Smooth muscle cell (in vitro differentiated cells): ENCODE measurements around the gene TRIO. TPM values are rescaled to one million over a fixed set of nuclear protein-coding genes. Genes with fewer than 3 reads are reported as not detected.

Experiments used
- DNase-seq: peaks from one replicate; lab custom pipeline; 2025; ENCODE audit not compliant: unreplicated experiment; lab: John Stamatoyannopoulos, UW
- H2AFZ ChIP-seq: fragments of 200-600 bp; sonication (generic); 2 replicates; pipeline ENCODE4 v1.6.0; 2016; ENCODE audit warnings: antibody characterized with exemption, low read depth, mild to moderate bottlenecking
- H3F3A ChIP-seq: fragments of 200-600 bp; sonication (generic); 2 replicates; pipeline ENCODE4 v1.6.0; 2017; ENCODE audit warnings: antibody characterized with exemption, low read depth
- H3K27ac ChIP-seq: fragments of 200-600 bp; sonication (generic); 2 replicates; pipeline ENCODE4 v1.5.1; 2016; ENCODE audit warnings: low read depth, mild to moderate bottlenecking
- H3K27me3 ChIP-seq: fragments of 200-600 bp; sonication (generic); 2 replicates; pipeline ENCODE4 v1.6.1; 2016; ENCODE audit warnings: low read depth, mild to moderate bottlenecking
- H3K36me3 ChIP-seq: fragments of 200-600 bp; sonication (generic); 2 replicates; pipeline ENCODE4 v1.5.1; 2016; ENCODE audit warnings: low read depth
- H3K4me1 ChIP-seq: fragments of 200-600 bp; sonication (generic); 2 replicates; pipeline ENCODE4 v1.5.1; 2016; ENCODE audit warnings: low read depth
- H3K4me2 ChIP-seq: fragments of 200-600 bp; sonication (generic); 2 replicates; pipeline ENCODE4 v1.6.0; 2016; ENCODE audit warnings: mild to moderate bottlenecking
- H3K4me3 ChIP-seq: fragments of 200-600 bp; sonication (generic); 2 replicates; pipeline ENCODE4 v1.5.1; 2016; ENCODE audit warnings: mild to moderate bottlenecking
- H3K79me2 ChIP-seq: fragments of 200-600 bp; sonication (generic); 2 replicates; pipeline ENCODE4 v1.6.0; 2016; ENCODE audit warnings: low read depth, mild to moderate bottlenecking
- H3K9ac ChIP-seq: fragments of 200-600 bp; sonication (generic); 2 replicates; pipeline ENCODE4 v1.6.0; 2016; ENCODE audit warnings: low read depth
- H3K9me3 ChIP-seq: fragments of 200-600 bp; sonication (generic); replicated peaks from 2 replicates; pipeline ENCODE4 v1.5.1; 2016; ENCODE audit warnings: low read depth
- H4K20me1 ChIP-seq: fragments of 200-600 bp; sonication (generic); 2 replicates; pipeline ENCODE4 v1.6.0; 2016; ENCODE audit warnings: low read depth
- WGBS: methylation state at CpG from one replicate; pipeline ENCODE4 v1.1.7; 2016; ENCODE audit warnings: low lambda C conversion rate; 5-methylcytosine and 5-hydroxymethylcytosine counted together
- polyA plus RNA-seq: library from polyadenylated mRNA; unstranded; fragments of >200 nt; fragmentation: Nextera tagmentation; extraction: Ambion mirVana; gene quantifications from 2 replicates; pipeline ENCODE4 v1.2.1, GENCODE V29; 2016
- total RNA-seq: library from RNA; depleted of rRNA; stranded (reverse); fragments of >200 nt; gene quantifications from 2 replicates; pipeline ENCODE4 v1.2.3, GENCODE V29; 2014
- TF ChIP-seq, protein P1 (sequence below): fragments of 200-600 bp; sonication (generic); IDR thresholded peaks from 2 replicates; pipeline ENCODE4 v1.5.1; 2017; ENCODE audit warnings: borderline replicate concordance, mild to moderate bottlenecking, antibody characterized with exemption; ENCODE audit not compliant: insufficient read depth, poor library complexity, severe bottlenecking

Gene TRIO
- total and polyA plus RNA-seq, 2 experiments from 2014 or later: 10.2 to 118 TPM

DNA sequence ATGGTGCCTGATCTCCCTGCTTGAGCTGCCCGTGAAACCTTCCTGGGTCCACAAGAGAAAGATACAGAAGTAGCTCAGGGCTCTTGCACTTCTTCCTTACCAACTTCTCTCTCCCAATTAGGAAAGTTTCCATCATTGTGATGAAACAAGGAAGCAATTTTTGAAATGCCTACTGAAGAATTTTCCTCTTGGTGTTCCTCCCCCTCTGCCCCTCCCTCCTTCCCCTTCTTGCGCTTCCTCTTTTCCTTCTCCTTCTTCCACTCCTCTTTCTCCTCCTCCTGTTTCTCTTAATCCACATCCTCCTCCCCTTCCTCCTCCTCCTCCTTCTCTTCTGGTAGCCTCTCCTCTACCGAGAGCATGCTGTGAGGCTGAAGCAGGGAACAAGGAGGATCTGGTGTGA, 402.2 kb downstream of the TRIO start:
- DNase-seq: no peak
- no peak overlapping the region for H2AFZ ChIP-seq
- TF ChIP-seq, protein P1, sequence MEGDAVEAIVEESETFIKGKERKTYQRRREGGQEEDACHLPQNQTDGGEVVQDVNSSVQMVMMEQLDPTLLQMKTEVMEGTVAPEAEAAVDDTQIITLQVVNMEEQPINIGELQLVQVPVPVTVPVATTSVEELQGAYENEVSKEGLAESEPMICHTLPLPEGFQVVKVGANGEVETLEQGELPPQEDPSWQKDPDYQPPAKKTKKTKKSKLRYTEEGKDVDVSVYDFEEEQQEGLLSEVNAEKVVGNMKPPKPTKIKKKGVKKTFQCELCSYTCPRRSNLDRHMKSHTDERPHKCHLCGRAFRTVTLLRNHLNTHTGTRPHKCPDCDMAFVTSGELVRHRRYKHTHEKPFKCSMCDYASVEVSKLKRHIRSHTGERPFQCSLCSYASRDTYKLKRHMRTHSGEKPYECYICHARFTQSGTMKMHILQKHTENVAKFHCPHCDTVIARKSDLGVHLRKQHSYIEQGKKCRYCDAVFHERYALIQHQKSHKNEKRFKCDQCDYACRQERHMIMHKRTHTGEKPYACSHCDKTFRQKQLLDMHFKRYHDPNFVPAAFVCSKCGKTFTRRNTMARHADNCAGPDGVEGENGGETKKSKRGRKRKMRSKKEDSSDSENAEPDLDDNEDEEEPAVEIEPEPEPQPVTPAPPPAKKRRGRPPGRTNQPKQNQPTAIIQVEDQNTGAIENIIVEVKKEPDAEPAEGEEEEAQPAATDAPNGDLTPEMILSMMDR: no peak
- WGBS: 71% methylated on average over 3 of the region's 3 CpGs
- no peaks in the 10 kb centered on the region for H3K27me3 ChIP-seq
- H3K27ac ChIP-seq: no peak overlapping the region
- H3F3A ChIP-seq: no peaks in the 10 kb centered on the region
- peaks cover 5% of the 10 kb centered on the region for H3K9me3 ChIP-seq
- H4K20me1 ChIP-seq: no peaks in the 10 kb centered on the region
- no peaks in the 10 kb centered on the region for H3K79me2 ChIP-seq
- H3K4me1 ChIP-seq: no peaks in the 10 kb centered on the region
- H3K9ac ChIP-seq: no peak overlapping the region
- no peak overlapping the region for H3K4me3 ChIP-seq
- H3K36me3 ChIP-seq: no peaks in the 10 kb centered on the region
- H3K4me2 ChIP-seq: no peak overlapping the region

DNA sequence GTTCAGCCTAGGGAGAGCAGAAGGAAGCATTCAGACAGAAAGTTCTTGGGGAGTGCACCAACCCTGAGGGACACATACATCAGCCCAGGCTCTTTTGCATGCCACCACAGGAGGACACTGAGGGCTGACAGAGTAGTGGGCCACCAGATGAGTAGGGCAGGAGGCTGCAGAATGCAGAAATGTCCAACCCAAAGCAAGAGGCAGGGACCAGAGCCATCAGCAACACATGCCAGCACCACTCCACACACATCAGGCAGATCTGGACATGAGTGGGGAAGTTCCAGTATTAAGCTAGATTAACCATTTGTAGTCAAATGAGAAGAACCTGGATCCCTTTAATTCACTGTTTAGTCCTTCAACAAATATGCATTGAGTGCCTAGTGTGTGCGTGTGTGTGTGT, 402.7 kb downstream of the TRIO start:
- no peak overlapping the region for H3K4me2 ChIP-seq
- peaks cover 4% of the 10 kb centered on the region for H3K9me3 ChIP-seq
- H4K20me1 ChIP-seq: no peaks in the 10 kb centered on the region
- H2AFZ ChIP-seq: no peak overlapping the region
- no peak overlapping the region for H3K27ac ChIP-seq
- TF ChIP-seq, protein P1: no peak
- no peak overlapping the region for H3K9ac ChIP-seq
- WGBS: 70% methylated on average over 1 of the region's 1 CpG
- H3K4me1 ChIP-seq: no peaks in the 10 kb centered on the region
- no peaks in the 10 kb centered on the region for H3F3A ChIP-seq
- no peak overlapping the region for H3K4me3 ChIP-seq
- H3K36me3 ChIP-seq: no peaks in the 10 kb centered on the region
- no peak for DNase-seq
- H3K79me2 ChIP-seq: no peaks in the 10 kb centered on the region
- no peaks in the 10 kb centered on the region for H3K27me3 ChIP-seq

DNA sequence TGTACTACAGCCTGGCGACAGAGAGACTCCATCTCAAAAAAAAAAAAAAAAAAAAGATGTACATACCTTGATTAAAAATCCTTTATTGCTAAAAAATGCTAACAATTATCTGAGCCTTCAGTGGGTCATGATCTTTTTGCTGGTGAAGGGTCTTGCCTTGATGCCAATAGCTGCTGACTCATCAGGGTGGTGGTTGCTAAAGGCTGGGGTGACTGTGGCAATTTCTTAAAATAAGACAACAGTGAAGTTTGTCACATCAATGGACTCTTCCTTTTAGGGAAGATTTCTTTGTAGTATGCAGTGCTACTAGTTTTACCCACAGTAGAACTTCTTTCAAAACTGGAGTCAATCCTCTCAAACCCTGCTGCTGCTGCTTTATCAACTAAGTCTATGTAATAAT, 404.5 kb downstream of the TRIO start:
- H3K9me3 ChIP-seq: no peaks in the 10 kb centered on the region
- no peak for DNase-seq
- no peak overlapping the region for H3K27ac ChIP-seq
- H2AFZ ChIP-seq: no peak overlapping the region
- H4K20me1 ChIP-seq: no peaks in the 10 kb centered on the region
- no peaks in the 10 kb centered on the region for H3K36me3 ChIP-seq
- H3K79me2 ChIP-seq: no peaks in the 10 kb centered on the region
- TF ChIP-seq, protein P1: no peak
- H3K27me3 ChIP-seq: no peaks in the 10 kb centered on the region
- no peaks in the 10 kb centered on the region for H3F3A ChIP-seq
- H3K9ac ChIP-seq: no peak overlapping the region
- 100% methylated on average over 1 of the region's 1 CpG for WGBS
- no peak overlapping the region for H3K4me2 ChIP-seq
- no peak overlapping the region for H3K4me3 ChIP-seq
- H3K4me1 ChIP-seq: no peaks in the 10 kb centered on the region

DNA sequence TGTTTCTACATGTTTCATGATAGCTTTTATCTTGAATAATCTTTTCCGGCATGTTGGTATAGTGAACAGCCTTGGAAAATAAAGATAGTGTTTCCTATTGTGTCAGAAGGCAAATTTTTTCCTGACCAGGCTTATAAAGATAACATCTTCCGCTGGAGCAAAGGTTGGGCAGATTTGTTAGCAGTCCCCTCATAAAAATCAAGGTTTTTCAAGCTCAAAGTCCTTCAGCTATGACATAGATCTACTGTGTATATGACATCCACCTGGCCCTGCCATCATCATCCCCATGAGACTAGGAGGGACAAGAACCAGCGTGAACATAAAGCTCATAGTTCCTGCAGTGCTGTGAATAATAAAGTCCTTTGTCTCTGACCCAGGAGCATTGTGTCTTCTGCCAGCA, 408.1 kb downstream of the TRIO start:
- Histone ChIP-seq H3K27ac (no peak overlapping the region), H3K4me1 (no peaks in the 10 kb centered on the region), H2AFZ (no peak overlapping the region), H3K9ac (no peak overlapping the region), H3F3A (no peaks in the 10 kb centered on the region), H3K79me2 (no peaks in the 10 kb centered on the region), H3K4me2 (no peak overlapping the region), H4K20me1 (no peaks in the 10 kb centered on the region), H3K36me3 (no peaks in the 10 kb centered on the region), H3K9me3 (no peaks in the 10 kb centered on the region), H3K27me3 (no peaks in the 10 kb centered on the region), H3K4me3 (no peak overlapping the region)
- 83% methylated on average over 3 of the region's 3 CpGs for WGBS
- no peak for DNase-seq
- TF ChIP-seq, protein P1: no peak
